A204.1 (cell line): Measurements from ENCODE around the gene KANK4.

ENCODE experiments used
- FAIRE-seq: peaks from 2 replicates; lab custom pipeline; 2012; peaks lifted over from hg19 to GRCh38; lab: Jason Lieb, UNC

KANK4 gene

DNA sequence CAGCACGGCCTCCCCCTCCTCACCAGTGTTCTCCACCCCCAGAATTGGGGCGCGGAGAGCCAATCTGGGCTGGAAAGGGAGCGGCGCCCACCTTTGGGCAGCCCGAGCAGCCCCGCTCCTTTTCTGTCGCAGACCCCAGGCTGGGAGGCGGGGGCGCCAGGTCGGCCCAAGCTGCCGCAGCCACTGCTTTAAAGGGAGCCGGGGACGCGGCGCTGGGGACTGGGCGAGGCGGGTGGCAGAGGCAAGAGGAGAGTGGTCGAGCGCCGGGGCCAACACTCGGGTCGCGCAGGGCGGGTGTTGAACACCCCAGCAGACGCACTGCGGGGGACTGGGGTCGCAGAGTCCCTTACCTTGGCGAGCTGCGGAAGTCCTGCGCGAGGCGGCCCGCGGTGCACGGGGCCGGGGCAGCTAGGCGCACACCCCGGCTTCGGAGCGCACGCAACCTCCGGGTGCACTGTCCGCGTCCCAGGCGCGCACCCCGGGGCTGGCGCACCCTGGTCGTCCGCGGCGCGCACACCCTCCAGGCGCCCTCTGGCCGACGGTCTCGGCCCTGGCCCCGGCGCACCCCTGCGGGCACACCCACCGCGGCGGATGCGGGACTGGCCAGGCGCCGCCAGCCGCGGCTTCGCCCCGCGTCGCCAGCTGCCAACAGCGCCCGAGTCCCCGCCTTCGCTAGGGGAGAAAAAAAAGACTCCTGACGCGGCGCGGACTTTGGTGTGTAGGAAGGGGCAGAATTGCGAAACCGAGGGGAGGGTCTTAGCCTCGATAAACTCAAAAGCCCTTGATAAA is at the start of gene KANK4:
Gene KANK4 (minus strand): TSS at position 679 of the 789 bp plus-strand sequence. CDS start 37,870 bp downstream, outside the sequence.
- FAIRE-seq, result no peak

GRCh38 chr1:62368989-62369388 is 49.8 kb upstream of the KANK4 start:
- FAIRE-seq, result no peak

- no peak for FAIRE-seq
Measured at GRCh38 chr1:62367005-62367557, 47.8 kb upstream of the KANK4 start.

DNA sequence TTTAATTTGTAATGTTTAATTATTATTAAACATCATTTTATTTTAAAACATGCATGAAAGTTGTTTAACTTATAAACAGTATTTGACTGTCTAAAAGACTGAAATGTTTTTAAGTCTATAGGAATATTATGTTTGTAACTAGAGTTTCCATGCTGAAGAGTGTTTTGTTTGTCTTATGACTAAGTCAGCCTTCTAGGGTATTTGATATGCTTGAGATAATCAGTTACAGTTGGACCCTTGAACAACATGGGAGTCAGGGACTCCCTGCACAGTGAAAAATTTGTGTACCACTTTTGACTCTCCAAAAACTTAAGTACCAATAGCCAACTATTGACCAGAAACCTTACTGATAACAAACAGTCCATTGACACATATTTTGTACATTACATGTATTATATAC is 45.5 kb upstream of the KANK4 start:
- FAIRE-seq, result peak; percentile 47

- no peak for FAIRE-seq
Measured at GRCh38 chr1:62362926-62363325, 43.7 kb upstream of the KANK4 start.

- no peak for FAIRE-seq
Measured at GRCh38 chr1:62362061-62362917, 43.1 kb upstream of the KANK4 start.

DNA sequence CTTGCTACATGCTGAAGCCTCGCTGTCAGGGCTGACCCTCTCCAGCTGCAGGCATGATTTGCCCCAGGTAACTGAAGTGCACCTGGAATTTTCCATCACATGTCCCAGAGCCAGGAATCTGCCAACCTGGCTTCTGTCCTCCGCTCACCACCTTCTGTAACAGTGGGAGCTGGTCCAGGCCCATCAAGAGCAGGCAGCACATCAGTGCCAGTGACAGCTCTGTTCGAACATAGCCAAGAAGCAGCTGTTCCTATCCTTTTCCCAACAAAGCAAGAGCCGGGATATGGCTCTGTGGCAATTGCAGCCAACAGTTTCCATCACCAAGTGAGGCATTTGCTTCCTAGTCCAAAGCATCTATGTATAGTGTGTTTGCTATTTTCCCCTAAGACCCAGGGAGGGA is 42.2 kb upstream of the KANK4 start:
- no peak for FAIRE-seq

DNA sequence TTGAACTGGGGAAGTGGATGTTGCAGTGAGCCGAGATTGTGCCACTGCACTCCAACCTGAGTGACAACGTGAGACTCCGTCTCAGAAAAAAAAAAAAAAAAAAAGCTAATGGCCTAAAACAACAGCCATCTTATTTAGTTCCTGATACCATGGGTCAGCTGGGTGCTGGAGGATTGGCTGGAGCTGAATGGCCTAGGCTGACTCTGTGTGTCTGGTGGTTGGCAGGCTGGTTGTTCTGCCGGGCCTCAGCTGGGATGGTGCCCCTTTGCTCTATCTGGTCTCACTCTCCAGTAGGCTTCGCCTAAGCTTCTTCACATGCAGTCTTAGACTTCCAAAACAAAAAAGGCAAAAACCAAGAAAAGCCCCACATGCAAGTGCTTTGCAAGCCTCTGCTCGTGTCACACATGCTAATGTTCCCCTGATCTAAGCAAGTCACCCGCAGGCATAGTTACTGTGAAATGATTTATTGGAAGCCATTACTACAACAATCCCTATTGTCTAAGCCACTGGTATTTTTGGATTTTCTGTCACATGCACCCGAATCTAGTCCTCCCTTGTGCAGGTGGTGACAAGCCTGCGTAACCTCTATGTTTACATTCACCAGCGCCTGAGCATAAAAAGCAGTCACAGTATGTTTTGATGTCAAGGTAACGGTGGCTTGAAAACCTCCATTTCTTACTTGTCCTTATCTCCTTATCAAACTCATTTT is 39.6 kb upstream of the KANK4 start:
- FAIRE-seq, result no peak

- no peak for FAIRE-seq
Measured at GRCh38 chr1:62357916-62358315, 38.7 kb upstream of the KANK4 start.

DNA sequence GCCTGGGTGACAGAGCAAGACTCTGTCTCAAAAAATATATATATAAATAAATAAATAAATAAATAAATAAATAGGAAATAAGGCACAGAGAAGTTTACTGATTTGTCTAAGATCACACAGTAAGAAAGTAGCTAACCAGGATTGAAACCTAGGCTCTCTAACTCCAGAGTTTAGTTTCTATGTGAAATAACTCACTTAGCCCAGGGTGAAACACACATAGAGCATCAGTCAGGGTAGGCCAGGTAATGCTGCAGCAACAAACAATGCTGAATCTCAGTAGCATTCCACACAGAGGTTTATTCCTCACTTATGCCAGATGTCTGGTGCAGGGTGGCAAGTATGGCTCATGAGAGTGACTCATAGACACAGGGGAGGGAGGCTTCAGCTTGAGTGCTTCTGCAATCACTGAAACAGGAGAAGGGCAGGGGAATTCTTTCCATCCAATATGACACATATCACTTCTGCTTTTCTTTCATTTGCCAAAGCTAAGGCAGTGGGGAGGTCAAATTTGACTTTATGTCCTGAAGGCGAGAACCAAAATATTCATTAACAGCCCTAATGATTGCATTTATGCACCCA is 37.1 kb upstream of the KANK4 start:
- no peak for FAIRE-seq

- FAIRE-seq, result no peak
Measured at GRCh38 chr1:62355095-62355494, 35.9 kb upstream of the KANK4 start.

- FAIRE-seq, result no peak
Measured at GRCh38 chr1:62353853-62354252, 34.6 kb upstream of the KANK4 start.

- no peak for FAIRE-seq
Measured at GRCh38 chr1:62352387-62352786, 33.2 kb upstream of the KANK4 start.

- no peak for FAIRE-seq
Measured at GRCh38 chr1:62349470-62350233, 30.4 kb upstream of the KANK4 start.

DNA sequence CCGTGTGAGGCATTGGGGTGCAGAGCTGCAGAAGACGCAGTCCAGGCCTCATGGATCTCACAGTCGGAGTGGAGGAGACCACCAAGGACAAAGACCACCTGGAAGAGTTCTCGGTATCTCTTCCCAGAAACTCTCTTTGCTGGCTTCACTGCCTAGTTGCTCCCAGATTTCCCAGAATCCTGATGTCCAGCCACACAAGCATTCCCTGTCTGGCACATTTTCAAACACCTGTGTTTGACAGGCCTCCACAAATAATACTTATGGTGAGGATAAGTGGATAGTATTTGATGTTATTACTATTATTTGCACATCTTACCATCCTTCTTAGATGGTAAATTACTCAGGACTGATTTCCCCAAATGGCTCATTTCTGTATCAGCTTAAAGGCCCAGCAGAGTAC is 27.7 kb upstream of the KANK4 start:
- FAIRE-seq, result no peak

DNA sequence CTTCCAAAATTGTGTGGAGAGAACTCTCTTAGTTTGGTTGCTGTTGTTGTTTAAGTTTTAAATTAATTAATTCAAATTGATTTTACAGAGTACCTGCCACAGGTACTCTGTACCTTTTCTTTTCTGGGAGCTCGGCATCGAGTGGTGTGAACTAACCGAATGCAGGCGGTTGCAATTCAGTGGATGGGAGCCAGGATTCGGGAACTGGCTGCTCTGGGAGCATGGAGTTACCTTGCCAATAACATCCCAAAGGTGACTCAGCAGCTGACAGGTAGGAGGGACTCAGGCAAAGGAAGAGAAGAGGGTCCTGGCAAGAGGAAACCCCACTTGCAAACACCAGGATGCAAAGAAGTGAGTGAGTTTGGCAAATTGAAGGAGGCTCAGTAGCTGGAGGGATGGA is 24.7 kb upstream of the KANK4 start:
- no peak for FAIRE-seq

- FAIRE-seq, result no peak
Measured at GRCh38 chr1:62342270-62342669, 23.0 kb upstream of the KANK4 start.

DNA sequence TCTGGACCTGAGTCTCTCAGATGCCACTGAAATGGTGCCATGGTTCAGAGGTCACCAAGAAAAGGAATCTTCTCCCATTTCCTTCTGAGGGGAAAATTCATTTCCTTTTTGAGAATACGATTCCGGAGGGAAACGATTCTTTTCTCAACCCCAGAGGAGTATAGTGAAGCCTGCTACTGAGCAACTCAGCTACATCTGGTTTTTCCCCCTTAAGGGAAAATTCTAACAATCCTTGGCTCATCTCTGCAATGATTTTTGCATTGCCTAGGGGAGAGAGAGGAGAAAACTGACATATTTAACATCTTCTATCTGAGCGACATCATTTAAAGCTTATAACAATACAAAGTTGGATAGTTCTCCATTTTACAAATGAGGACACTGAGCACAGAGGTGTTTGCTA is 22.4 kb upstream of the KANK4 start:
- FAIRE-seq, result no peak

GRCh38 chr1:62341089-62341488 is 21.9 kb upstream of the KANK4 start:
- no peak for FAIRE-seq

DNA sequence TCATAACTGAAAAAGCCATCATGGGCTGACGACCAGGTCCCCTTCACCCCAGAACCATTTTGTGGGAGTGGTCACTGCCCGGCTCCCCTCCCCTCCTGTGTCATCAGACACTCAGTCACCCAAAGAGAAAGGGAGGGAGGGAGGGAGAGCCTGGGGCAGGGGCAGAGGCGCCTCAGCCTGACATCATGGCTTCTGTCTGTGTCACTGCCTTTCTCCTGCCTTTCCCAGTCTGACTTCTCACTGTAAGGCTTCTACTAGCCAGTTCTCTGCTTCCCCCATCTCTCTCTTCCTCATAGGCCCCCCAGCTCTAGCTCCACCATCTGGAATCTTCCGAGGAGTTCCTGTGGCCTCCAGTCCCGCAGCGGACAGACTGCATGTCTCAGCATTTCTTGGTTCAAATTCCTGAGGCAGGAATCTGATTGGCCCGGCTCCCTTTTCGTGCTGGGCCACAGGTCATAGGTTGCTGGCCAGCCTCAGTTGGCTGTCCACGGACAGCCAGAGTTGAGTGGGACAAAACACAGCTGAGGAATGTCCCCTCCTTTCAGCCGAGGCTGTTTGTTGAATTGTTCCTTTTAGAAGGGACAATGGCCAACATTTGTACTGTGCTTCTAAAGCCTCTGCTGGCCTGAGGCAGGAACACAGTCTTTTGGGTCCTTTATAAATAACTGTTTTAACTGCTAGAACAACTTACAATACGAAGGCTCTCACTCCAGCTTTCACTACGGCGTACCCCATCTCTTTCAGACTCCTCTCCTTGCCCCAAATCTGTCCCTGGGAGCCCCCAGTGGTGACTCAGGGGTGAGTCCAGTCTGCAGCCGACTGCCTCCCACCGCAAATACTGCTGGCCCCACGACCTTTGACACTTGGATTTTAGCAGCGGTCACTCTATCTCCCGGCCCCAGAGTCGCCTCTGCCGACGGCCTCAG is 18.7 kb upstream of the KANK4 start:
- no peak for FAIRE-seq
